Stimulated activated CD8-positive, alpha-beta memory T cell treated with anti-CD3 and anti-CD28 coated beads, Interleukin-7, amount 100 ng/mL, for 24 hours (primary cell): ENCODE results near the gene GRIN3B.
A peak's percentile ranks its signal among the peaks of the same experiment; 100 is the strongest.
"Not testable (repeated sequence)": the region's sequence is repeated elsewhere in the genome, so short reads cannot be mapped to it uniquely, and the experiment has no call there.

Experiments
- DNase-seq: peaks from one replicate; pipeline ENCODE4 v3.0.0-alpha.2; 2020; ENCODE audit warnings: low read depth

The GRIN3B gene

DNA sequence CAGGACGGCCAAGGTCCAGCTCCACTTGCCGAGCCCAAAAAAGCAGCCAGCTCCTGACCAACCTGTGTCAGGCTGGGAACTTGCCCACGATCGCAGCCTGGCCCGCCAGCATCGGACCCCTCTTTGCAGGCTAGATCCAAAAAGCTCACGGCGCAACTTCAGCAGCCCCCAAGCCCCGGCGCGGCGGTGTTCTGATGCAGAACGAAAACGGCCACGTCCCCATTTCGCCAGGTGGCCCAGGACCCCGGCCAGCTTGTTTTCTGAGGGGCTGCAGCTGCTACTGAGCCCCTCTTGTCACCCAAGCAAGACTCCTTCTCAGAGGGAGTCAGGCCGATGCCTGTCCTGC lies 19.4 kb downstream of the GRIN3B start:
- DNase-seq: no peak

DNA sequence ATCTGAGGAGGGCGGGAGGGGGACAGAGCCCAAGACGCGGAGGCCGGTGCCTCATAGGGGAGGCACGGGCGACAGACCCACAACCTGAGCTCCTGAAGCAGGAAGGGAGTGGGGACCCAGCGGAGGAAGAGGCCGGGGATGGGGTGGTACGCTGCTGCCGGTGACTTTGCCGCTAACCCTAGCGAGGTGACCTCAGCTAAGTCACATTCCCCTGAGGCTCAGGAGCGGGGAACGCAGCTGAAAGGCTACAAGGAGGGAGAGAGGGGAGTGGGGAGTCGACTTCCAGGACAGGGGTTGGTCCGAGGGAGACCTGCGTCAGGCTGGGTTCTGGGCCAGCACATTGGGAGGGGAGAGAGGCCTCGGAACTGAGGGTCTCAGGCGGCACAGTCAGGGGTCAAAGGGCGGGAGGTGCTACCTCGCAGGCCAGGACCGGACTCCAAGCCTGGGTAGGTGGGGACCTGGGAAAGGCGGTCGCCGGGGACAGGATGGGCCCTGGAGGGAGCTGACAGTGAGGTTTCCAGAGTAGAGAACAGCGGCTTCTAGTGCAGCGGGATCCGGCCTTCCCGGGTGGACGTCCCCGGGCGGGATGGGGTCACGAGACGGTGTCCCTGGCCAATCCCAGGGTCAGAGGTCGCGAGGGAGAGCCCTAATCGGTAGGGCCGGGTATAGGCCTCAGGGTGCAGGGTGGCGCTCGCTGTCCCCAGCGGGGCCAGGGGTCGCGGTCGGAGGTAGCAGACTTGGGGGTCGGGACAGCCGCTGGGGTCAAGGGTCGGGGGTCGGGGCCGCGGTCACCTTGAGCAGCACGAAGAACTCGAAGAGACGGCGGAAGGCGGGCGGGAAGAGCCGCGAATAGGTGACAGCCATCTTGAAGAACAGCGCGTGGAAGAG lies 20.0 kb downstream of the GRIN3B start:
- no peak for DNase-seq

DNA sequence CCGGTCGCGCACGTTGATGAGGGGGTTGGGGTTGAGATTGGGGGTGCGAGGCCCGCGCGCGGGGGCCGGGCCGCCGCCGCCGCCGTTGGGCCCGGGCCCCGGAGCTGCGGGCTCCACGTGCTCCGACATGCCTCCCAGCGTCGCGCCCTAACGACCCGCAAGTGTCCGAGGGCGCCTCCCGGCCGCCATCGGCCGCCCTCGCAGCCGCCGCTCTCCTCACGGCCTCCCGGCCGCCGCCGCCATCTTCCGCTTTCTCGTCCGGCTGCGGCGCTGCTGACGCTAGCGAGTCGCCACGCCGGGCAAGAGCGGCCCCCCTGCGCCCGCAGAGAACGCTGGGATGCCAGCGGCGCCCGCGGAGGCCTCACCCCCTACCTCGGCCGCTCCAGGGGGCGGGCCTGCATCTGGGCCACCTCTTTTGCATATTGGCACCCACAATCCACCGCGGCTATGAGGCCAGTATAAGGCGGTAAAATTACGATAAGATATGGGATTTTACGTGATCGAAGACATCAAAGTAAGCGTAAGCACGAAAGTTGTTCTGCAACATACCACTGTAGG lies 20.7 kb downstream of the GRIN3B start, which contains the start of gene TMEM259:
TSS of gene TMEM259 (minus strand) at position 256 of the 558 bp plus-strand sequence. CDS start at position 129, 127 bp downstream.
- DNase-seq: peak; percentile 92

DNA sequence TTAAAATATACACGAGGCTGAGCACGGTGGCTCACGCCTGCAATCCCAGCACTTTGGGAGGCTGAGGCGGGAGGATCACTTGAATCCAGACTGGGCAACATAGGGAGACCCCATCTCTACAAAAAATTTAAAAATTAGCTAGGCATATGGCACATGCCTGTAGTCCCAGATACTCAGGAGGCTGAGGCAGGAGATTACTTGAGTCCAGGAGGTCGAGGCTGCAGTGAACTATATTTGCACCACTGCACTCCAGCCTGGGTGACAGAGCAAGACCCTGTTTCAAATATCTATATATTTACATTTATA lies 23.6 kb downstream of the GRIN3B start:
- not testable (repeated sequence) for DNase-seq

DNA sequence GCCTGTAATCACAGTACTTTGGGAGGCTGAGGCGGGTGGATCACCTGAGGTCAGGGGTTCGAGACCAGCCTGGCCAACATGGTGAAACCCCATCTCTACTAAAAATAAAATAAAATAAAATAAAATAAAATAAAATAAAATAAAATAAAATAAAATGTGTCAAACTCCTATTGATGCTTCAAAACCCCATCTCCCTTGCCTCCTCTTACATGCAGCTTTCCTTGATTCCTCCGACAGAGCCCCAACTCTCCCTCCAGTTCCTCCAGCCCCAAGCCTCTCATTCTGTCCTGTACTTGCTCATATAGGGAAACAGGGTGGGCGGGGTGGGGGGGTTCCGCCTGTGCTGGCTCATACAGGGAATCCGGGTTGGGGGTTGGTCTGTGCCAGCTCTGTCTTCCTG lies 24.9 kb downstream of the GRIN3B start:
- not testable (repeated sequence) for DNase-seq

DNA sequence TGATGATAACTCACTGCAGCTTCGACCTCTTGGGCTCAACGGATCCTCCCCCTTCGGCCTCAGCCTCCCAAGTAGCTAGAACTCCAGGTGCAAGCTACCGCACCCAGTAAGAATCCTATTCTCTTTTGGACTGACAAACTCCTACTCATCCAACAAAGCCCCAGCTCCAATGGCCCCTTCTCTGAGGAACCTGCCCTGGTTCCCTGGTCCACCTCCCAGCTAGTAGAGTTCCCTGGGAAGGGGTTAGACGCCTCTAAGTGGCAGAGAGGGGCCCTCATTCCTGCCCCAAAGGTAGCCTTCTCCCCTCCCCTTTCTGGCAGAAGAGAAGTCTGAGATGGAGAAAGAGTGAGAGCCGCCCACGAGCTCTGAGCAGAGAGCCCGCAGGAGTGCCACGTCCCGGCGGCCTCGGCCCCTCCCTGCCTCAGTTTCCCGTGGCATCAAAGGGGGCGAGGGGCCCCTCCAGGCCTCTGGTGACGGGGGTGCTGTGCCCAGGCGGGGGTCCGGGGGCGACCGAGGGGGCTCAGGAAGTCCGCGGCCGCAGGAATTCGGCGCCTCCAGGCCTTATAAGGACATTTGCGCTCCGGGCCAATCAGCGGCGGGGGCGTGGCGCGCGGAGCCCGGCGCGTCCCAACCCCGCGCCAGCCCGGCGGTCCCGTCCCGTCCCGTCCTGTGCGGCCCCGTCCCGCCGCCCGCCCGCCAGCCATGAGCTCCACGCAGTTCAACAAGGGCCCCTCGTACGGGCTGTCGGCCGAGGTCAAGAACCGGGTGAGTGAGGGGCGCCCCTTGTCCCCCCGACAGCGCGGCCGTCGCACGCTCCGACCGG lies 26.0 kb downstream of the GRIN3B start, which contains the start of gene CNN2:
TSS of gene CNN2 (plus strand) at position 649 of the 823 bp plus-strand sequence. CDS start at position 703, 54 bp downstream.
- DNase-seq: no peak

DNA sequence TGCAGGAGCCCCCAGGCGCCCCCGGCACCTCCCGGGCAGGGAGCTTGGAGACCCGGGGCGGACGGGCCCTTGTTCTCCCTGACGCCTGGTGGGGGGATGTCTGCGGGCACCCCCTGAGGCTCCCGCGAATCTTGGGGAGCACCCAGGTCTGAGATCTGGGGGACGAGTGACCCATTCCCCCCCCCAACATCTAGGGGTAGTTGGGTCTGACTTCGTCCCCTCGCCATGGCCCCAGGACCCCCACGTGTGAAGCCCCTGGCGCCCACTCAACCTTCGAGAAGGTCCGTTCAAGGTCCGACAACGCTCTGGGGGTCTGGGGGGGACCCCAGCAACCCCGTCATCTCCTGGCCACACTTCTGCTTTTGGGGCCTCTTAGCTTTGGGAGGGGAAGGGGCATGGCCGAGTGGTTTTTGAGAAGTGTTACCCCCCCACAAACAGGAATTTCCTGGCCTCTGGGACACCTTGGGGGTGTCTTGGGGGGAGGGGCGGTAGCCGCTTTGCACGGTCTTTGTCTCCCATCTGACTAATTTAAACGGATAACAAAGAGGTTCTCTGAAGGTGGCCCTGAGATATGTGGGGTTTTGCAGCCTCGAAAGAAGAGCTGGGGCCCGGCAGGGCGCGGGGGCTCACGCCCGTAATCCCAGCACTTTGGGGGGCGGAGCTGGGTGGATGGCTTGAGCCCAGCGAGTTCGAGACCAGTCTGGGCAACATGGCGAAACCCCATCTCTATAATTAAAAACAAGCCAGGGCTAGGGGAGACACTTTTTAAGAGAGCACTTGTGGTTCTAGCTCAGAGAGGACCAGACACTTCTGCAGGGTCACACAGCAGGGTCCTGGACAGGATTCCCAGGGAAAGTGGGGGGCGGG lies 26.8 kb downstream of the GRIN3B start:
- DNase-seq: no peak

DNA sequence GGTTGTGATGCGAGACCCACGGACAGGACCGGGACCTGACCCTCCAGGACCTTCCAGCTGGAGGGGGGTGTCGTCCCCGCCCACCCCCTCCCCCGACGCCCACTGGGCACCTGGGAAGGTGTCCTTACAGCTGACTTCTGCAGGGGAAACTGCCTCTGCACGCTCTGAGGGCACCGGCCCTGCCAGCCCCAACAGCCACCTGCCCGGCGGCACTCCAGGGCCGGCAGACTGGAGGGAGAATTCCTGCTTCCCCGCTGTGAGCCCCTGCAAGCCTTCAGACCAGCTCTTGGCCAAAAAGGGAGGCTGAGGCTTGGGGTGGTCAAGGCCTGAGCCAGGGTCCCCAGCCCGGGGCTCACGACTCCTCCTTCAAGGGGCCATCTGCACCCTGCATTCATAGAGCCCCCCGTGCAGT lies 27.4 kb downstream of the GRIN3B start:
- DNase-seq: no peak

DNA sequence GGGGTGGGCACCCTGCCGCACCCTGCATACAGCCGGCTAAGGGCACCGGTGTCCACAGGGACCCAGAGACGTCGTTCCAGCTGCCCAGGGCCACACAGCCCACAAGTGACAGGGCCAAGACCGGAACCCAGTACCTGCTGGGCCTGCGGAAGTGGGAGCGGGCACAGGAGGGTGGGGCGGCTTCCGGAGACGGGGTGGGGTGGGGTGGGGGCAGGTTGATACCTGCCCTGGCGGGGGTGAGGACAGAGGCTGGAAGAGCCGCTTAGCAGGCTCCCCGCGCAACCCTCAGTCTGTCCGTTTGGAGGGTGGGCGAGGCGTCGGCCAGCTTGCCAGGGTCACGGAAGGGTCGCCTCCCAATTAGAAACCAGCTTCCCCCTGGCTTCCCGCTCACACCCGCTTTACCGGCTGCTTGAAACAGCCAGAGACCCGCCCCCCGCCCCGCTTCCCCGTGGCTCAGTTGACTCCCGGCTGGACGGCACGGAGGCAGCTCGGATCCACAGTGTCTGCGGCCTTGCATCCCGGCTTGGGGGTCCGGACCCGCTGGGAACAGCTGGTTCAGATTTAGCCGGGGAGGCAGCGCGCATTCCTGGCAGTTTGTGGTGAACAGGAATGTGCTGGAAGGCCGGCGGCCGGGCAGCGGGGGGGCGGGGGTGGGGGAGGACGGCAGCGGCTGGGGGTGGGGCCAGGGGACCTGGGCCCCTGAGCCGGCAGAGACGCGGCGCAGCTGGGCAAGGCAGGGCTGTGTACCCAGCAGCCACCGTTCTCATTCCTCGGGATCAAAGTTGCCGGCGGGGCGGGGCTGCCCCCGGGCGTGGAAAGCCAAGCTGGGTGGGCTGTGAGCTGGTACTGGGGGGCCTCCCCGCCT lies 28.1 kb downstream of the GRIN3B start:
- no peak for DNase-seq

DNA sequence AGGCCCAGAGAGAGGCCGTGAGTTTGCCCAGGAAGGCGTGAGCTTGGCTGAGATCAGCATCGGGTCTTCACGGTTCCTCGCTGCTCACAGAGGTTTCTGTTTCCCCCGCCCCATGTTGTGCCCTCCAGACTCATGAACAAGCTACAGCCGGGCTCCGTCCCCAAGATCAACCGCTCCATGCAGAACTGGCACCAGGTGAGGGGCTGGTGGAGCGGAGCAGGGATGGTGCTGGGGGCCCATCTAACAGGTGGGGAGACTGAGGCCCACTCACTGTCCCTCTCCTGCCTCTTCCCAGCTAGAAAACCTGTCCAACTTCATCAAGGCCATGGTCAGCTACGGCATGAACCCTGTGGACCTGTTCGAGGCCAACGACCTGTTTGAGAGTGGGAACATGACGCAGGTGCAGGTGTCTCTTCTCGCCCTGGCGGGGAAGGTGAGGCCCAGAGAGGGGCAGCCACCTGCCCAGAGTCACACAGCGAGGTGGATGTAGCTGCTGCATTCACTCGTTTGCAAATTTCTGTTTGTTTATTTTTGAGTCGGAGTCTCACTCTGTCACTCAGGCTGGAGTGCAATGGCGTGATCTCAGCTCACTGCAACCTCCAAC lies 32.1 kb downstream of the GRIN3B start:
- no peak for DNase-seq

DNA sequence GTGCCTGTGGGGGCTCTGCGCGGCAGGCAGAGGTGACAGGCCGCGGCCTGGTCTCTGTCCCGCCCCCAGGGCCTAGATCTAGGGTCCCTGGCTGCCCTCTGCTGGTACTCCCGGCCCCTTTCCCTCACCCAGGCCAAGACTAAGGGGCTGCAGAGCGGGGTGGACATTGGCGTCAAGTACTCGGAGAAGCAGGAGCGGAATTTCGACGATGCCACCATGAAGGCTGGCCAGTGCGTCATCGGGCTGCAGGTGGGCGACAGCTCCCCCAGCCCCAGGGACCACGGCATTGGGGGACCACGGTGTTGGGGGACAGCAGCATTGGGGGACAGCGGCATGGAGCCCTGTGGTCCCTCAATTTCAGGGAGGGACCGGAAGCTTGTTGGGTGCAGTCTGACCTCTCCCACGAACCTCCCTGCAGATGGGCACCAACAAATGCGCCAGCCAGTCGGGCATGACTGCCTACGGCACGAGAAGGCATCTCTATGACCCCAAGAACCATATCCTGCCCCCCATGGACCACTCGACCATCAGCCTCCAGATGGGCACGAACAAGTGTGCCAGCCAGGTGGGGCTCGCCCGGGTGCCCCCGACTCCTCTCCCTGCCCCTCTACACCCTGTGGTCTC lies 35.9 kb downstream of the GRIN3B start:
- no peak for DNase-seq

DNA sequence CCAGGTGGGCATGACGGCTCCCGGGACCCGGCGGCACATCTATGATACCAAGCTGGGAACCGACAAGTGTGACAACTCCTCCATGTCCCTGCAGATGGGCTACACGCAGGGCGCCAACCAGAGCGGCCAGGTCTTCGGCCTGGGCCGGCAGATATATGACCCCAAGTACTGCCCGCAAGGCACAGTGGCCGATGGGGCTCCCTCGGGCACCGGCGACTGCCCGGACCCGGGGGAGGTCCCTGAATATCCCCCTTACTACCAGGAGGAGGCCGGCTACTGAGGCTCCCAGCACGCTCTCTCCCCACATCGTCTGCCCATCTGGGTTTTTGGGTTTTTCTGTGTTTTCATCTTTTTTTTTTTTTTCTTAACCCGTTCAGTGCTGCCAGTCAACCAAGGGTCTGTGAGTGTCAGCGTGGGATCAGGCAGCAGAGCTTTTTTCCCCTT lies 37.4 kb downstream of the GRIN3B start:
- DNase-seq: no peak

DNA sequence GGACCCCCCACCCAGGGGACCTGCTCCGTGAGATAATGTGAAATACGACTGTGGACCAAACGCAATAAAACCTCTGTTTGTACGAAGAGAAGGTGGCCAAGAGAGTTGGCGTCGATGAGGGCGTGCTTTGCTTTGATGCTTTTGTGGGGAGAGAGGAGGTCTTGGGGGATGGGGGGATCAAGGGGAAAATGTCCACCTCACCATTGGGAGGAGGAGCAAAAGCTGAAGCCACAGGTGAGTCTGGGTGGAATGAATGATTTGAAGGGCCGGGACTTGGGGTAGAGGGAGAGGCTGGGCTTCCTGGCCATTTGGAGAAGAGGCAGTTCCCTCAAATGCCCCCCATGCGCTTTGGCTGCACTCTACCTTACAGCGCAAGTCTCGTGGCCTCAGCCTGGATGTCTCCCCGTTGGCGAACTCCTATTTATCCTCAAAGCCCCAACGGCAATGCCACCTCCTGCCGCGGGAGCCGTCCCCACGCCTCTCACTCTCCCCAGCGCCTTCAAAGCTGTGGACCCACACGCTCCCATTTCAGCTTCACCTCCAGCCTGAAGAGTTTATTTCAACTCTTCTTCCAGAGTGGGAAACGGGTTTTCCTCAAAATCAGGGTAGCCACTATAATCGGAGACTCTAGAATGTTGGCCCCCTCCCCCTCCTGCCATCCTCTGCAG lies 38.9 kb downstream of the GRIN3B start:
- no peak for DNase-seq

DNA sequence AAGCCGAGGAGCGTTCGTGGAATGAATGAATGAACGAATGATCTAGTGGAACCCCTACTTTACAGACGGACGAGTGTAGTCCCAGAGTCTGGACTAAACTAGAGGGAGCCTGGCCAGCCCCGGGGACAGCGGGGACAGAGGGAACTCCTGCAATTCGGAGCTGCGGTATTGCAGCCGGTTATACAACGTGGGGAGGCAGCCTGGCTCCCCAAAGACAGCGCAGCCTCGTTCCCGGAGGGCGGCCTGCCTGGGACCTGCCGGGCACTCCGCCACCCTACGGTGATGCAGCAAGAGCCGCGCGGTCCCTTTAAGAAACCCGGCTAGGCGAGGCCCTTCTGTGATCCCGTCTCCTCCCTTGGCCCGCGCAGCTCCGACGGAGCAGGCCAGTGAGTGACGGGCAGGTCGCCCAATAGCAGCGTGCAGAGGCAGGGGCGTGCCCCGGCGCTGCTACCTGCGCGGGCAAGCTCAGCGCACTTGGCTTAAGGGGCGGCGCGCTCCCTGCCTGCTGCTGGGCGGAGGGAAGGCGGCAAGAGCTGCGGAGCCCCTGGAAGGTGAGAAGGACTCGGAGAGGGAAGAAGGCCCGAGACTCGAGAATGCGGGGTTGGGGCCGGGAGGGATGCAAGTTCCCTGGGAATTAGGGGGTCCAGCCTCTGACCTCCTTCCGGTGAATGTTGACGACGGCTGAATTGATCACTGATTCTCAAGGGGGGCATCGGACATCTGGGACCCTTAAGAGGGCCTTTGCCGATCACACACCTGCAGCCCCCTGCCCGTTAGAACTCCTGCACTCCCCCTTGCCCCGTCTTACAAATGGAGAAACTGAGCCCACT lies 39.6 kb downstream of the GRIN3B start, which contains the start of gene ABCA7:
TSS of gene ABCA7 (plus strand) at position 462 of the 830 bp plus-strand sequence. CDS start 1,255 bp downstream, outside the sequence.
- DNase-seq: peak; percentile 99

DNA sequence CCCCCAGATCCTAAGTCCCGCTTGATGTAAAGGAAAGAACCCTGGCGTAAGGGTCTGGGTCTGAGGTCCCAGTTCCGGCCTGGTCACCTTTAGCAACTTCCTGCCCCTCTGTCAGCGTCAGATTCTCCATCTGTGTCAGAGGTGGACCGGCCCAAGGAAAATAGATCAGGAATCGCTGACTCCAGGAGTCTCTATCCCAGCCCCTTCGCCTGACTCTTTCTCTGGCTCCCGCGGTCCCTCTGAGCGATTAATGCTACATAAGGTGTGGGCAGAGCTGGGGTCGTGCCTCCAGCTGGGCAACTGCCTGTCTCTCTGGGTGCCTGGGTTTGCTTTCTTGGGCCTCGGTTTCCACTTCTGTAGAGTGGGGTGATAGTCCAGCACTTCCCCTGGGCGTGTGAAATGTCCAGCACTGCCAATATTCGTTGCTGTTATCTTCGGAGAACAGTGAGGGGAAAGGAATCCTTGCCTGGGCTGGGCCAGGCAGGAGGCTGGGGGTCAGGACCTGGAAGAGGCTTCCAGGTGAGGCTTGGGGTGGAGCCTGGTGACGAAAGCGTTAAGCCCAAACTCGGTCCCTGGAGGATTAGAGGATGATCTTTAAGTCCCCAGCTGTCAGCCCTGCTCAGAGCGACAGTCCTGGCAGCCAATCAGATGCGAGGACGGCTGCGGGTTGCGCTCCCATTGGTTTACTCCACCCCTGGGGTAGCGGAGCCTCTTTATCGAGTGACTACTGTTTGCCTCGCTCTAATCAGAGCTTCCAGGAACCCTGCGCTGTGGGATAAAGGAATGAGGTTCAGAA lies 40.5 kb downstream of the GRIN3B start:
- DNase-seq: peak; percentile 83

DNA sequence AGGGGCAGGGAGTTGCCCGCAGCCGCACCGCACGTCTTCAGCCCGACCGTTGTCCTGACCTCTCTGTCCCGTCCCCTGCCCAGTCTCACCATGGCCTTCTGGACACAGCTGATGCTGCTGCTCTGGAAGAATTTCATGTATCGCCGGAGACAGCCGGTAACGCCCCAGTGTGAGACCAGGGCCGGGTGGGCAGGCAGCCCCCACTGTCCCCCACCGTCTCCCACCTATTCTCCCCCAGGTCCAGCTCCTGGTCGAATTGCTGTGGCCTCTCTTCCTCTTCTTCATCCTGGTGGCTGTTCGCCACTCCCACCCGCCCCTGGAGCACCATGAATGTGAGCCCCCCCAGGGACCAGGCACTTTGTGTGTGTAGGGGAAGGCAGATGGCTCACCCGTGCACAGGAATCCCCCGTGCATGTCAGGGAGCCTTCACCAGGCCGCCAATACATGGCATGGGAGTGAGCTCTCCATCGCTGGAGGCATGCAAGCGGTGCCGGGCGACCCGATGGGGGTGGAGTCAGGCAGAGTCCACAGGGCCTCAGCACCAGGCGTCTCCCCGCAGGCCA lies 41.1 kb downstream of the GRIN3B start:
- DNase-seq: no peak
